CD4-positive, CD25-positive, alpha-beta regulatory T cell (primary cell): Measurements from ENCODE around the gene RNF144A. TPM values are rescaled to one million over a fixed set of nuclear protein-coding genes. Genes with fewer than 3 reads are reported as not detected.
"Not testable (repeated sequence)": the region's sequence is repeated elsewhere in the genome, so short reads cannot be mapped to it uniquely, and the experiment has no call there.

Experiments
- ATAC-seq, 2 donors: fragments of 150-1000 bp; cut with Tn5 transposase; one replicate each; pipeline ENCODE4 v1.10.0; 2021; ENCODE audit warnings: low read depth in 2 of 2, moderate number of reproducible peaks in 2 of 2, moderate library complexity in 1 of 2
- DNase-seq, 3 donors: peaks; one replicate each; pipeline versions ENCODE4 v3.0.0 to v3.0.0-alpha.2; 2012 to 2022; ENCODE audit warnings: mixed read lengths in 1 of 3
- H3K27ac ChIP-seq: one replicate; pipeline ENCODE4 v1.7.0; 2013; ENCODE audit warnings: mild to moderate bottlenecking, low read length; ENCODE audit not compliant: insufficient read depth, poor library complexity, severe bottlenecking
- H3K27me3 ChIP-seq: one replicate; pipeline ENCODE4 v1.7.0; 2013; ENCODE audit warnings: low read length; ENCODE audit not compliant: control insufficient read depth, insufficient read depth
- H3K36me3 ChIP-seq: one replicate; pipeline ENCODE4 v1.7.0; 2013; ENCODE audit warnings: mild to moderate bottlenecking, low read length, moderate library complexity; ENCODE audit not compliant: control insufficient read depth, insufficient read depth
- H3K4me1 ChIP-seq: 2 replicates; pipeline ENCODE4 v1.7.0; 2013; ENCODE audit warnings: mild to moderate bottlenecking, low read length; ENCODE audit not compliant: insufficient read depth, control insufficient read depth, poor library complexity, severe bottlenecking
- H3K4me3 ChIP-seq: one replicate; pipeline ENCODE4 v1.7.0; 2013; ENCODE audit warnings: low read depth, mild to moderate bottlenecking, low read length, moderate library complexity
- H3K9me3 ChIP-seq, 2 experiments: 1 replicate in 1 of 2; 2 replicates in 1 of 2; pipeline ENCODE4 v1.7.0; 2013; ENCODE audit warnings: low read length in 2 of 2, mild to moderate bottlenecking in 1 of 2, moderate library complexity in 1 of 2; ENCODE audit not compliant: control insufficient read depth in 2 of 2
- H3K27ac Mint-ChIP-seq, 3 donors: one replicate each; pipeline ENCODE4 v1.8.0; 2020 to 2022; ENCODE audit warnings: mild to moderate bottlenecking in 3 of 3, mixed read lengths in 3 of 3, moderate library complexity in 2 of 3
- H3K27me3 Mint-ChIP-seq: one replicate; pipeline ENCODE4 v1.8.0; 2022; ENCODE audit warnings: mild to moderate bottlenecking, mixed read lengths
- H3K36me3 Mint-ChIP-seq: one replicate; pipeline ENCODE4 v1.8.0; 2020; ENCODE audit warnings: mixed read lengths
- H3K4me1 Mint-ChIP-seq, 4 donors: one replicate each; pipeline ENCODE4 v1.8.0; 2020 to 2022; ENCODE audit warnings: mixed read lengths in 4 of 4, mild to moderate bottlenecking in 1 of 4
- H3K4me3 Mint-ChIP-seq, 4 donors: one replicate each; pipeline ENCODE4 v1.8.0; 2020 to 2022; ENCODE audit warnings: mild to moderate bottlenecking in 4 of 4, mixed read lengths in 4 of 4, moderate library complexity in 3 of 4
- H3K9me3 Mint-ChIP-seq, 7 donors: one replicate each; pipeline ENCODE4 v1.8.0; 2020 to 2022; ENCODE audit warnings: mixed read lengths in 7 of 7, mild to moderate bottlenecking in 3 of 7, moderate library complexity in 2 of 7
- polyA plus RNA-seq, 4 donors: library from polyadenylated mRNA; unstranded; fragments of 300-500 nt; fragmentation: Illumina TruSeq; gene quantifications; one replicate each; pipeline ENCODE4 v1.2.3, GENCODE V29; 2021
- total RNA-seq: library from RNA; stranded (reverse); gene quantifications from one replicate; pipeline ENCODE4 v1.2.3, GENCODE V29; 2022

RNF144A gene
- total and polyA plus RNA-seq, 5 donors from 2014 or later = 4.8 to 11.4 (median 8.3) TPM

DNA sequence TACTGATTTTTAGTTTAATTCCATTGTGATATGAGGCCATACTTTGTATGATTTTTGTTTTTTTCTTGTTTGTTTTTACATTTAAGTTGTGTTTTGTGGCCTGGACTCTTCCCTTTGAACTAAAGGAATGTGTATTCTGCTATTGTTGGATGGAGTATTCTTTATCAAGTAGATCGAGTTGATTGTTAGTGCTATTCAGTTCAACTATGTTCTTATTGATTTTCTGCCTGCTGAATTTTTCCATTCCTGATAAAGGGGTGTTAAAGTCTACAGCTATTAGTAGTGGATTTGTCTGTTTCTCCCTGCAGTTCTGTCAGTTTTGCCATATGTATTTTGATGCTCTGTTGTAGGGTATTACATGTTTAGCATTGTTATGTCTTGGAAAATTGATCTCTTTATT, 14.5 kb downstream of the RNF144A start:
- Mint-ChIP-seq H3K27me3 (peaks cover 4% of the 10 kb centered on the region), H3K4me3 (no peak overlapping the region), H3K36me3 (peaks cover 20% of the 10 kb centered on the region), H3K4me1 (peaks cover 0 to 76% (median 35%) of the 10 kb centered on the region in 4 donors), H3K27ac (no peak overlapping the region), H3K9me3 (peaks cover 0 to 6% (median 0%) of the 10 kb centered on the region in 7 donors)
- Histone ChIP-seq H3K27me3 (no peaks in the 10 kb centered on the region), H3K27ac (no peak overlapping the region), H3K4me3 (no peak overlapping the region), H3K36me3 (no peaks in the 10 kb centered on the region), H3K4me1 (peaks cover 12% of the 10 kb centered on the region), H3K9me3 (no peaks in the 10 kb centered on the region)
- DNase-seq (no peak), ATAC-seq (no peak)

- H3K27me3 ChIP-seq = no peaks in the 10 kb centered on the region
- H3K27ac ChIP-seq = no peak overlapping the region
- H3K36me3 ChIP-seq = no peaks in the 10 kb centered on the region
- DNase-seq (no peak), ATAC-seq (no peak)
- Mint-ChIP-seq H3K27ac (no peak overlapping the region), H3K9me3 (peaks cover 0 to 6% (median 0%) of the 10 kb centered on the region in 7 donors), H3K4me3 (no peak overlapping the region), H3K36me3 (peaks cover 20% of the 10 kb centered on the region), H3K4me1 (peaks cover 0 to 79% (median 35%) of the 10 kb centered on the region in 4 donors), H3K27me3 (peaks cover 4% of the 10 kb centered on the region)
- peaks cover 13% of the 10 kb centered on the region for H3K4me1 ChIP-seq
- H3K9me3 ChIP-seq = no peaks in the 10 kb centered on the region
- H3K4me3 ChIP-seq = no peak overlapping the region
Observed at GRCh38 chr2:6932206-6932605, 15.0 kb downstream of the RNF144A start.

GRCh38 chr2:6932828-6933227, 15.6 kb downstream of the RNF144A start:
- H3K27ac Mint-ChIP-seq = peak overlapping the region in 1 of 3 donors; percentile 34
- H3K9me3 Mint-ChIP-seq = peaks cover 0 to 6% (median 0%) of the 10 kb centered on the region in 7 donors
- ATAC-seq (no peak), DNase-seq (no peak)
- peaks cover 4% of the 10 kb centered on the region for H3K27me3 Mint-ChIP-seq
- peaks cover 0 to 81% (median 38%) of the 10 kb centered on the region in 4 donors for H3K4me1 Mint-ChIP-seq
- no peaks in the 10 kb centered on the region for H3K27me3 ChIP-seq
- H3K4me3 ChIP-seq = no peak overlapping the region
- no peaks in the 10 kb centered on the region for H3K9me3 ChIP-seq
- H3K36me3 ChIP-seq = no peaks in the 10 kb centered on the region
- H3K27ac ChIP-seq = no peak overlapping the region
- peaks cover 20% of the 10 kb centered on the region for H3K36me3 Mint-ChIP-seq
- peaks cover 15% of the 10 kb centered on the region for H3K4me1 ChIP-seq
- H3K4me3 Mint-ChIP-seq = no peak overlapping the region

DNA sequence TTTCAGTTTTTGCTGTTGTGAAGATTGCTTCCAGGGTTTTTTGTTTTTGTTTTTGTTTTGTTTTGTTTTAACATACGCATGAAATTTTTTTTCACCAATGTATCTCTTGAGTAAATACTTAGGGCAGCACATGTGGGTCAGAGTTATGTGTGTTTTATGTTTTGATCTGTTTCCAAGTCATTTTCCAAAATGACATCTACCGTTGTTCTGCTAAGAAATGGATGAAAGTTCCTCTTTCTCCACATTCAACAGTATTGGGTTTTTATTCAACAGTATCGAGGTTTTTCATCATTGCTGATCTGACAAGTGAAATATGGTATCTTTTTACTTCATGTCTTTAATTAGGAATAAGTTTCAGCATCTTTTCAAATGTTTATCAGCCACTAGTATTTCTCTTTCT, 16.7 kb downstream of the RNF144A start:
- no peak for DNase-seq
- Histone ChIP-seq H3K27me3 (no peaks in the 10 kb centered on the region), H3K27ac (no peak overlapping the region), H3K4me3 (no peak overlapping the region), H3K36me3 (no peaks in the 10 kb centered on the region), H3K9me3 (no peaks in the 10 kb centered on the region), H3K4me1 (peaks cover 15% of the 10 kb centered on the region)
- Mint-ChIP-seq H3K9me3 (peaks cover 0 to 6% (median 0%) of the 10 kb centered on the region in 7 donors), H3K4me1 (peaks cover 0 to 78% (median 35%) of the 10 kb centered on the region in 4 donors), H3K27me3 (peaks cover 4% of the 10 kb centered on the region), H3K36me3 (peaks cover 11% of the 10 kb centered on the region), H3K27ac (no peak overlapping the region), H3K4me3 (peak overlapping the region in 2 of 4 donors; percentile 33 to 47)
- no peak for ATAC-seq

GRCh38 chr2:6934345-6934744, 17.1 kb downstream of the RNF144A start:
- peaks cover 0 to 77% (median 36%) of the 10 kb centered on the region in 4 donors for H3K4me1 Mint-ChIP-seq
- H3K27ac Mint-ChIP-seq = peak overlapping the region in 1 of 3 donors; percentile 39
- H3K9me3 Mint-ChIP-seq = peaks cover 0 to 6% (median 0%) of the 10 kb centered on the region in 7 donors
- Histone ChIP-seq H3K27ac (no peak overlapping the region), H3K4me3 (no peak overlapping the region), H3K27me3 (no peaks in the 10 kb centered on the region), H3K4me1 (peaks cover 15% of the 10 kb centered on the region), H3K9me3 (no peaks in the 10 kb centered on the region), H3K36me3 (no peaks in the 10 kb centered on the region)
- H3K27me3 Mint-ChIP-seq = peaks cover 4% of the 10 kb centered on the region
- DNase-seq (no peak), ATAC-seq (no peak)
- H3K36me3 Mint-ChIP-seq = peaks cover 11% of the 10 kb centered on the region
- H3K4me3 Mint-ChIP-seq = no peak overlapping the region

GRCh38 chr2:6934758-6935651, 17.8 kb downstream of the RNF144A start:
- Histone ChIP-seq H3K4me1 (peaks cover 12% of the 10 kb centered on the region), H3K27me3 (no peaks in the 10 kb centered on the region), H3K36me3 (no peaks in the 10 kb centered on the region), H3K27ac (no peak overlapping the region), H3K4me3 (no peak overlapping the region), H3K9me3 (no peaks in the 10 kb centered on the region)
- Mint-ChIP-seq H3K9me3 (peaks cover 0 to 6% (median 0%) of the 10 kb centered on the region in 7 donors), H3K27me3 (peaks cover 4% of the 10 kb centered on the region), H3K4me1 (peaks cover 0 to 76% (median 33%) of the 10 kb centered on the region in 4 donors), H3K36me3 (peaks cover 11% of the 10 kb centered on the region), H3K4me3 (peak overlapping the region in 1 of 4 donors; percentile 75), H3K27ac (peak overlapping the region in 2 of 3 donors; percentile 39 to 84)
- ATAC-seq (no peak), DNase-seq (no peak)

DNA sequence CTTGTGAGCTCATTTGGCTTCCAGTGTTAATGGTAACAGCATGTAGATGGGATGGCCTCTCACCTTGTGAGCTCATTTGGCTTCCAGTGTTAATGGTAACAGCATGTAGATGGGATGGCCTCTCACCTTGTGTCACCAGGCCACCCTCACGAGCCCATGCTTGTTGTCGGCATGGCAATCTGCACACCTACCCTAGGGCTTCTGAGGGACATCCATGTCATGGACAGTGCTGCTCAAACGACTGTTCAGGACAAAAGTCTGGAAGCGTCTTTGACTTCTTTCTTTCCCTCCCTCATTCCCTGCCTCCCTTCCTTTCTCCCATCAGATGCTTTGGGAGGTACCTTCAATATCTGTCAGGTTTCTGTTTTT, 18.4 kb downstream of the RNF144A start:
- peaks cover 11% of the 10 kb centered on the region for H3K36me3 Mint-ChIP-seq
- H3K4me1 Mint-ChIP-seq = peaks cover 0 to 74% (median 32%) of the 10 kb centered on the region in 4 donors
- H3K36me3 ChIP-seq, DNase-seq, H3K9me3 Mint-ChIP-seq, H3K27ac Mint-ChIP-seq, H3K27me3 Mint-ChIP-seq, H3K9me3 ChIP-seq, H3K27me3 ChIP-seq, ATAC-seq, H3K4me3 ChIP-seq, H3K27ac ChIP-seq: not testable (repeated sequence)
- H3K4me3 Mint-ChIP-seq = peak overlapping the region in 1 of 4 donors; percentile 56
- H3K4me1 ChIP-seq = peaks cover 10% of the 10 kb centered on the region
